NCI-H2196 treated with DMSO at 0.1 percent for 48 hours (cell line): Measurements from ENCODE around the gene PCSK2.

Experiments
- DNase-seq: peaks from one replicate; lab custom pipeline; 2025; ENCODE audit not compliant: unreplicated experiment; lab: John Stamatoyannopoulos, UW

Gene PCSK2

GRCh38 chr20:17391127-17391771, 164.4 kb downstream of the PCSK2 start:
- no peak for DNase-seq

GRCh38 chr20:17394411-17394810, 167.6 kb downstream of the PCSK2 start:
- DNase-seq, result no peak

- no peak for DNase-seq
Observed at GRCh38 chr20:17395729-17396128, 168.9 kb downstream of the PCSK2 start.

- no peak for DNase-seq
Observed at GRCh38 chr20:17399303-17399985, 172.6 kb downstream of the PCSK2 start.

GRCh38 chr20:17403461-17403860, 176.6 kb downstream of the PCSK2 start:
- no peak for DNase-seq

- no peak for DNase-seq
Observed at GRCh38 chr20:17406051-17406590, 179.3 kb downstream of the PCSK2 start.

- no peak for DNase-seq
Observed at GRCh38 chr20:17407550-17407949, 180.7 kb downstream of the PCSK2 start.

GRCh38 chr20:17417225-17417624, 190.4 kb downstream of the PCSK2 start:
- no peak for DNase-seq

- no peak for DNase-seq
Observed at GRCh38 chr20:17418737-17419136, 191.9 kb downstream of the PCSK2 start.

GRCh38 chr20:17419479-17420041, 192.7 kb downstream of the PCSK2 start:
- DNase-seq, result no peak

GRCh38 chr20:17421493-17421892, 194.7 kb downstream of the PCSK2 start:
- peak; percentile 77 for DNase-seq

- no peak for DNase-seq
Observed at GRCh38 chr20:17423782-17424181, 196.9 kb downstream of the PCSK2 start.

GRCh38 chr20:17427638-17428037, 200.8 kb downstream of the PCSK2 start:
- no peak for DNase-seq

GRCh38 chr20:17430125-17430950, 203.5 kb downstream of the PCSK2 start:
- DNase-seq, result no peak

- peak; percentile 22 for DNase-seq
Observed at GRCh38 chr20:17431621-17432364, 205.0 kb downstream of the PCSK2 start.

- DNase-seq, result no peak
Observed at GRCh38 chr20:17436664-17437063, 209.8 kb downstream of the PCSK2 start.

- no peak for DNase-seq
Observed at GRCh38 chr20:17437251-17437650, 210.4 kb downstream of the PCSK2 start.

- no peak for DNase-seq
Observed at GRCh38 chr20:17438436-17439039, 211.7 kb downstream of the PCSK2 start.

GRCh38 chr20:17439616-17440296, 212.9 kb downstream of the PCSK2 start:
- DNase-seq, result no peak

GRCh38 chr20:17441745-17442144, 214.9 kb downstream of the PCSK2 start:
- no peak for DNase-seq
